Breast epithelium (tissue), 4 donors: Measurements from ENCODE around the gene CHPT1. TPM values are rescaled to one million over a fixed set of nuclear protein-coding genes. Genes with fewer than 3 reads are reported as not detected.
"Not testable (repeated sequence)": the region's sequence is repeated elsewhere in the genome, so short reads cannot be mapped to it uniquely, and the experiment has no call there.

Experiments
- DNase-seq, 2 donors: peaks; one replicate each; pipeline ENCODE4 v3.0.0-alpha.2; 2019; ENCODE audit warnings: low spot score in 2 of 2
- H3K27ac ChIP-seq, 2 donors: fragments of 200-600 bp; sonication (generic) in 1 of 2; one replicate each; pipeline ENCODE4 v1.5.1; 2016 to 2019; ENCODE audit warnings: mild to moderate bottlenecking in 1 of 2
- H3K27me3 ChIP-seq, 2 donors: fragments of 200-600 bp; sonication (generic) in 1 of 2; one replicate each; pipeline versions ENCODE4 v1.5.1 to v1.6.0; 2017 to 2019; ENCODE audit warnings: control low read depth in 1 of 2, mild to moderate bottlenecking in 1 of 2
- H3K36me3 ChIP-seq: fragments of 200-600 bp; one replicate; pipeline ENCODE4 v1.5.1; 2019
- H3K4me1 ChIP-seq, 2 donors: fragments of 200-600 bp; sonication (generic); one replicate each; pipeline ENCODE4 v1.5.1; 2016 to 2019; ENCODE audit warnings: control low read depth in 1 of 2
- H3K4me3 ChIP-seq, 3 donors: fragments of 200-600 bp; sonication (generic); 1 replicate in 2 of 3; 2 replicates in 1 of 3; pipeline ENCODE4 v1.5.1; 2016 to 2019; ENCODE audit warnings: mild to moderate bottlenecking in 3 of 3, moderate library complexity in 2 of 3
- H3K9me3 ChIP-seq, 2 donors: fragments of 200-600 bp; sonication (generic) in 1 of 2; one replicate each; pipeline ENCODE4 v1.5.1; 2016 to 2019; ENCODE audit warnings: control low read depth in 1 of 2
- CTCF ChIP-seq, 3 donors: fragments of 450-650 bp; IDR thresholded peaks; one replicate each; pipeline ENCODE4 v1.5.1; 2016 to 2017; ENCODE audit warnings: antibody characterized with exemption in 3 of 3, mild to moderate bottlenecking in 3 of 3, moderate library complexity in 3 of 3
- POLR2A ChIP-seq: fragments of 450-650 bp; IDR thresholded peaks from one replicate; pipeline ENCODE4 v1.6.1; 2016; ENCODE audit warnings: antibody characterized with exemption, mild to moderate bottlenecking, moderate library complexity
- POLR2AphosphoS5 ChIP-seq, 3 donors: sonication (generic); formaldehyde crosslinking; IDR thresholded peaks; one replicate each; pipeline ENCODE4 v1.6.1; 2017; ENCODE audit warnings: antibody characterized with exemption in 3 of 3
- intact Hi-C: fragments of 100-400 bp; cut with DNase I; formaldehyde crosslinking; loops from one replicate; pipeline ENCODE4 v1.15.1; 2023; ENCODE audit warnings: low total_unique reads
- total RNA-seq, 3 donors: library from RNA; depleted of rRNA; stranded (reverse); fragments of >200 nt; gene quantifications; one replicate each; pipeline ENCODE4 v1.1.0, GENCODE V29; 2016

Gene CHPT1
- total RNA-seq, 3 donors from 2014 or later = 148 to 334 (median 278) TPM

GRCh38 chr12:101722392-101722791 lies 25.0 kb downstream of the CHPT1 start:
- intact Hi-C loops = no loop called here

GRCh38 chr12:101727098-101727497 lies 29.7 kb downstream of the CHPT1 start:
- no peaks in the 10 kb centered on the region for H3K36me3 ChIP-seq
- DNase-seq = no peak
- H3K27me3 ChIP-seq = no peaks in the 10 kb centered on the region
- TF ChIP-seq POLR2AphosphoS5 (IDR thresholded peaks at IDR 0.05) (no peak), CTCF (IDR thresholded peaks at IDR 0.05) (no peak), POLR2A (no peak)
- H3K9me3 ChIP-seq = no peaks in the 10 kb centered on the region
- no peak overlapping the region for H3K27ac ChIP-seq
- H3K4me1 ChIP-seq = no peaks in the 10 kb centered on the region
- no peak overlapping the region for H3K4me3 ChIP-seq
- intact Hi-C loops = no loop called here

More at GRCh38 chr12:101722392-101722791, 25.0 kb downstream of the CHPT1 start:
- no peak for DNase-seq
- TF ChIP-seq POLR2AphosphoS5 (IDR thresholded peaks at IDR 0.05) (no peak), CTCF (IDR thresholded peaks at IDR 0.05) (no peak), POLR2A (no peak)
- no peaks in the 10 kb centered on the region for H3K4me1 ChIP-seq
- H3K27me3 ChIP-seq = no peaks in the 10 kb centered on the region
- no peaks in the 10 kb centered on the region for H3K36me3 ChIP-seq
- no peak overlapping the region for H3K27ac ChIP-seq
- no peak overlapping the region for H3K4me3 ChIP-seq
- no peaks in the 10 kb centered on the region for H3K9me3 ChIP-seq

GRCh38 chr12:101729842-101730241 lies 32.4 kb downstream of the CHPT1 start:
- Histone ChIP-seq H3K4me3 (no peak overlapping the region), H3K9me3 (no peaks in the 10 kb centered on the region), H3K36me3 (no peaks in the 10 kb centered on the region), H3K4me1 (no peaks in the 10 kb centered on the region), H3K27ac (no peak overlapping the region), H3K27me3 (no peaks in the 10 kb centered on the region)
- intact Hi-C loops = no loop called here
- no peak for DNase-seq
- TF ChIP-seq CTCF (IDR thresholded peaks at IDR 0.05) = no peak
- TF ChIP-seq POLR2AphosphoS5 (IDR thresholded peaks at IDR 0.05) = no peak
- TF ChIP-seq POLR2A = no peak

GRCh38 chr12:101732318-101732717 lies 34.9 kb downstream of the CHPT1 start:
- no peak for TF ChIP-seq POLR2AphosphoS5 (IDR thresholded peaks at IDR 0.05)
- H3K4me3 ChIP-seq = no peak overlapping the region
- no peak overlapping the region for H3K27ac ChIP-seq
- no peaks in the 10 kb centered on the region for H3K4me1 ChIP-seq
- no peaks in the 10 kb centered on the region for H3K36me3 ChIP-seq
- no peak for DNase-seq
- no peaks in the 10 kb centered on the region for H3K27me3 ChIP-seq
- no peaks in the 10 kb centered on the region for H3K9me3 ChIP-seq
- intact Hi-C loops = no loop called here

GRCh38 chr12:101733166-101733565 lies 35.7 kb downstream of the CHPT1 start:
- H3K4me1 ChIP-seq = no peaks in the 10 kb centered on the region
- no peaks in the 10 kb centered on the region for H3K36me3 ChIP-seq
- H3K27ac ChIP-seq = no peak overlapping the region
- TF ChIP-seq POLR2AphosphoS5 (IDR thresholded peaks at IDR 0.05) (no peak), POLR2A (no peak), CTCF (IDR thresholded peaks at IDR 0.05) (no peak)
- no peaks in the 10 kb centered on the region for H3K27me3 ChIP-seq
- intact Hi-C loops = no loop called here
- no peak for DNase-seq
- no peaks in the 10 kb centered on the region for H3K9me3 ChIP-seq
- no peak overlapping the region for H3K4me3 ChIP-seq

- H3K27me3 ChIP-seq, H3K4me3 ChIP-seq, H3K36me3 ChIP-seq, H3K4me1 ChIP-seq, intact Hi-C loops, DNase-seq, H3K9me3 ChIP-seq, H3K27ac ChIP-seq: not testable (repeated sequence)
Measured at GRCh38 chr12:101734482-101734881, 37.0 kb downstream of the CHPT1 start.
